ENCODE data around the gene MACROH2A1. TPM values are rescaled to one million over a fixed set of nuclear protein-coding genes. Genes with fewer than 3 reads are reported as not detected.

The MACROH2A1 gene
- total and polyA plus RNA-seq, 2 experiments from 2014 or later, result 64.9 to 81.6 TPM

GRCh38 chr5:135395451-135395850, 3.6 kb downstream of the MACROH2A1 start:
- Histone ChIP-seq H3K9me2 (ENCODE audit: insufficient read depth) (no peaks in the 10 kb centered on the region), H3F3A (replicated peaks; ENCODE audit: low read depth) (peaks cover 13% of the 10 kb centered on the region), H3K4me1 (ENCODE audit: insufficient read depth) (peaks cover 21% of the 10 kb centered on the region), H3K4me3 (no peak overlapping the region), H3K36me3 (ENCODE audit: insufficient read depth) (no peaks in the 10 kb centered on the region), H3K79me2 (replicated peaks; ENCODE audit: insufficient read depth) (peaks cover 52% of the 10 kb centered on the region), H3K27ac (ENCODE audit: low read depth) (no peak overlapping the region), H3K4me2 (no peak overlapping the region), H4K20me1 (replicated peaks; ENCODE audit: insufficient read depth) (peaks cover 56% of the 10 kb centered on the region), H3K27me3 (ENCODE audit: insufficient read depth) (peaks cover 47% of the 10 kb centered on the region), H2AFZ (no peak overlapping the region)
- no peak for DNase-seq (ENCODE audit: low spot score)
- H3K9me3 Mint-ChIP-seq, result no peaks in the 10 kb centered on the region; the same call in 2 of the 3 replicates
- TF ChIP-seq, protein P1, sequence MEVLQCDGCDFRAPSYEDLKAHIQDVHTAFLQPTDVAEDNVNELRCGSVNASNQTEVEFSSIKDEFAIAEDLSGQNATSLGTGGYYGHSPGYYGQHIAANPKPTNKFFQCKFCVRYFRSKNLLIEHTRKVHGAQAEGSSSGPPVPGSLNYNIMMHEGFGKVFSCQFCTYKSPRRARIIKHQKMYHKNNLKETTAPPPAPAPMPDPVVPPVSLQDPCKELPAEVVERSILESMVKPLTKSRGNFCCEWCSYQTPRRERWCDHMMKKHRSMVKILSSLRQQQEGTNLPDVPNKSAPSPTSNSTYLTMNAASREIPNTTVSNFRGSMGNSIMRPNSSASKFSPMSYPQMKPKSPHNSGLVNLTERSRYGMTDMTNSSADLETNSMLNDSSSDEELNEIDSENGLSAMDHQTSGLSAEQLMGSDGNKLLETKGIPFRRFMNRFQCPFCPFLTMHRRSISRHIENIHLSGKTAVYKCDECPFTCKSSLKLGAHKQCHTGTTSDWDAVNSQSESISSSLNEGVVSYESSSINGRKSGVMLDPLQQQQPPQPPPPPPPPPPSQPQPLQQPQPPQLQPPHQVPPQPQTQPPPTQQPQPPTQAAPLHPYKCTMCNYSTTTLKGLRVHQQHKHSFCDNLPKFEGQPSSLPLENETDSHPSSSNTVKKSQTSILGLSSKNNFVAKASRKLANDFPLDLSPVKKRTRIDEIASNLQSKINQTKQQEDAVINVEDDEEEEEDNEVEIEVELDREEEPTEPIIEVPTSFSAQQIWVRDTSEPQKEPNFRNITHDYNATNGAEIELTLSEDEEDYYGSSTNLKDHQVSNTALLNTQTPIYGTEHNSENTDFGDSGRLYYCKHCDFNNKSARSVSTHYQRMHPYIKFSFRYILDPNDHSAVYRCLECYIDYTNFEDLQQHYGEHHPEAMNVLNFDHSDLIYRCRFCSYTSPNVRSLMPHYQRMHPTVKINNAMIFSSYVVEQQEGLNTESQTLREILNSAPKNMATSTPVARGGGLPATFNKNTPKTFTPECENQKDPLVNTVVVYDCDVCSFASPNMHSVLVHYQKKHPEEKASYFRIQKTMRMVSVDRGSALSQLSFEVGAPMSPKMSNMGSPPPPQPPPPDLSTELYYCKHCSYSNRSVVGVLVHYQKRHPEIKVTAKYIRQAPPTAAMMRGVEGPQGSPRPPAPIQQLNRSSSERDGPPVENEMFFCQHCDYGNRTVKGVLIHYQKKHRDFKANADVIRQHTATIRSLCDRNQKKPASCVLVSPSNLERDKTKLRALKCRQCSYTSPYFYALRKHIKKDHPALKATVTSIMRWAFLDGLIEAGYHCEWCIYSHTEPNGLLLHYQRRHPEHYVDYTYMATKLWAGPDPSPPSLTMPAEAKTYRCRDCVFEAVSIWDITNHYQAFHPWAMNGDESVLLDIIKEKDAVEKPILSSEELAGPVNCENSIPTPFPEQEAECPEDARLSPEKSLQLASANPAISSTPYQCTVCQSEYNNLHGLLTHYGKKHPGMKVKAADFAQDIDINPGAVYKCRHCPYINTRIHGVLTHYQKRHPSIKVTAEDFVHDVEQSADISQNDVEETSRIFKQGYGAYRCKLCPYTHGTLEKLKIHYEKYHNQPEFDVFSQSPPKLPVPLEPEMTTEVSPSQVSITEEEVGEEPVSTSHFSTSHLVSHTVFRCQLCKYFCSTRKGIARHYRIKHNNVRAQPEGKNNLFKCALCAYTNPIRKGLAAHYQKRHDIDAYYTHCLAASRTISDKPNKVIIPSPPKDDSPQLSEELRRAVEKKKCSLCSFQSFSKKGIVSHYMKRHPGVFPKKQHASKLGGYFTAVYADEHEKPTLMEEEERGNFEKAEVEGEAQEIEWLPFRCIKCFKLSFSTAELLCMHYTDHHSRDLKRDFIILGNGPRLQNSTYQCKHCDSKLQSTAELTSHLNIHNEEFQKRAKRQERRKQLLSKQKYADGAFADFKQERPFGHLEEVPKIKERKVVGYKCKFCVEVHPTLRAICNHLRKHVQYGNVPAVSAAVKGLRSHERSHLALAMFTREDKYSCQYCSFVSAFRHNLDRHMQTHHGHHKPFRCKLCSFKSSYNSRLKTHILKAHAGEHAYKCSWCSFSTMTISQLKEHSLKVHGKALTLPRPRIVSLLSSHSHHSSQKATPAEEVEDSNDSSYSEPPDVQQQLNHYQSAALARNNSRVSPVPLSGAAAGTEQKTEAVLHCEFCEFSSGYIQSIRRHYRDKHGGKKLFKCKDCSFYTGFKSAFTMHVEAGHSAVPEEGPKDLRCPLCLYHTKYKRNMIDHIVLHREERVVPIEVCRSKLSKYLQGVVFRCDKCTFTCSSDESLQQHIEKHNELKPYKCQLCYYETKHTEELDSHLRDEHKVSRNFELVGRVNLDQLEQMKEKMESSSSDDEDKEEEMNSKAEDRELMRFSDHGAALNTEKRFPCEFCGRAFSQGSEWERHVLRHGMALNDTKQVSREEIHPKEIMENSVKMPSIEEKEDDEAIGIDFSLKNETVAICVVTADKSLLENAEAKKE (CRISPR knock-in tag; IDR thresholded peaks at IDR 0.05), result no peak
- no peak for TF ChIP-seq ZNF114 (CRISPR knock-in tag; IDR thresholded peaks at IDR 0.05)
- no peak for TF ChIP-seq CREB1 (CRISPR knock-in tag; IDR thresholded peaks at IDR 0.05; ENCODE audit: low read depth)
- no peak for TF ChIP-seq CTCF (conservative IDR thresholded peaks at IDR 0.05; ENCODE audit: low read depth in 2 of 2)
- TF ChIP-seq NANOG (IDR thresholded peaks at IDR 0.05; ENCODE audit: borderline replicate concordance), result no peak
- TF ChIP-seq EZH2 (IDR thresholded peaks at IDR 0.05; ENCODE audit: low read depth, unreplicated experiment), result no peak
- no peak for TF ChIP-seq REST (IDR thresholded peaks at IDR 0.05; ENCODE audit: unreplicated experiment)
- no peak for TF ChIP-seq EZH2phosphoT487 (IDR thresholded peaks at IDR 0.05; ENCODE audit: unreplicated experiment)
- TF ChIP-seq ZNF331 (CRISPR knock-in tag; IDR thresholded peaks at IDR 0.05; ENCODE audit: low read depth), result no peak
- TF ChIP-seq STAT1 (IDR thresholded peaks at IDR 0.05; ENCODE audit: unreplicated experiment), result no peak
- no peak for TF ChIP-seq JUNB (IDR thresholded peaks at IDR 0.05; ENCODE audit: unreplicated experiment)
- H3K36me3 Mint-ChIP-seq (ENCODE audit: low read depth), result peaks cover 9% of the 10 kb centered on the region; the same call in 2 of the 3 replicates
- H3K4me3 Mint-ChIP-seq, result no peak overlapping the region; the same call in 2 of the 3 replicates
- H3K4me1 Mint-ChIP-seq, result peaks cover 48% of the 10 kb centered on the region
- peaks cover 16% of the 10 kb centered on the region for H3K27me3 Mint-ChIP-seq (ENCODE audit: insufficient read depth, low read depth, poor library complexity)
- H3K27ac Mint-ChIP-seq, result no peak overlapping the region
- no peak for ATAC-seq

All from GM23338 (cell line).